Activated effector memory CD4-positive, alpha-beta T cell treated with anti-CD3 and anti-CD28 coated beads, Interleukin-2, amount 50 U/mL, for 16 hours (primary cell): Measurements from ENCODE around the gene POLR3GL.
A peak's percentile ranks its signal among the peaks of the same experiment; 100 is the strongest.

Experiments used
- DNase-seq: peaks from one replicate; pipeline ENCODE4 v3.0.0-alpha.2; 2020

POLR3GL gene

GRCh38 chr1:145977486-145978470 is 13.3 kb downstream of the POLR3GL start:
- DNase-seq, result peak; percentile 88

- DNase-seq, result no peak
Observed at GRCh38 chr1:145978471-145978853, 14.0 kb downstream of the POLR3GL start.

- peak; percentile 91 for DNase-seq
Observed at GRCh38 chr1:145978854-145979745, 14.6 kb downstream of the POLR3GL start.

GRCh38 chr1:145979746-145980456 is 15.4 kb downstream of the POLR3GL start:
- DNase-seq, result no peak

- DNase-seq, result peak; percentile 53
Observed at GRCh38 chr1:145980457-145980994, 16.0 kb downstream of the POLR3GL start.

- DNase-seq, result peak; percentile 57
Observed at GRCh38 chr1:145982010-145982723, 17.7 kb downstream of the POLR3GL start.

GRCh38 chr1:145983206-145983675 is 18.8 kb downstream of the POLR3GL start:
- peak; percentile 54 for DNase-seq

GRCh38 chr1:145983960-145984830 is 19.7 kb downstream of the POLR3GL start:
- DNase-seq, result peak; percentile 77

- DNase-seq, result peak; percentile 62
Observed at GRCh38 chr1:145985129-145985501, 20.6 kb downstream of the POLR3GL start.

GRCh38 chr1:145985502-145986439 is 21.3 kb downstream of the POLR3GL start:
- peak; percentile 61 for DNase-seq

GRCh38 chr1:145986551-145986950 is 22.1 kb downstream of the POLR3GL start:
- DNase-seq, result no peak

GRCh38 chr1:145987926-145988325 is 23.4 kb downstream of the POLR3GL start:
- no peak for DNase-seq

GRCh38 chr1:145988773-145989172 is 24.3 kb downstream of the POLR3GL start:
- DNase-seq, result peak; percentile 65

- peak; percentile 65 for DNase-seq
Observed at GRCh38 chr1:145990249-145990855, 25.9 kb downstream of the POLR3GL start.

GRCh38 chr1:145991735-145992412 is 27.4 kb downstream of the POLR3GL start:
- DNase-seq, result peak; percentile 62

GRCh38 chr1:145992502-145992936 is 28.0 kb downstream of the POLR3GL start:
- DNase-seq, result peak; percentile 62

- DNase-seq, result no peak
Observed at GRCh38 chr1:145992958-145993617, 28.6 kb downstream of the POLR3GL start.
